HG03025 (cell line): ENCODE data around the gene CDK5R2.

ENCODE experiments used
- ATAC-seq: cut with Tn5 transposase; IDR thresholded peaks from one replicate; pipeline ENCODE4 v1.9.1; 2021; ENCODE audit warnings: mild to moderate bottlenecking, moderate library complexity; ENCODE audit not compliant: unreplicated experiment, low FRiP score

Gene CDK5R2

DNA sequence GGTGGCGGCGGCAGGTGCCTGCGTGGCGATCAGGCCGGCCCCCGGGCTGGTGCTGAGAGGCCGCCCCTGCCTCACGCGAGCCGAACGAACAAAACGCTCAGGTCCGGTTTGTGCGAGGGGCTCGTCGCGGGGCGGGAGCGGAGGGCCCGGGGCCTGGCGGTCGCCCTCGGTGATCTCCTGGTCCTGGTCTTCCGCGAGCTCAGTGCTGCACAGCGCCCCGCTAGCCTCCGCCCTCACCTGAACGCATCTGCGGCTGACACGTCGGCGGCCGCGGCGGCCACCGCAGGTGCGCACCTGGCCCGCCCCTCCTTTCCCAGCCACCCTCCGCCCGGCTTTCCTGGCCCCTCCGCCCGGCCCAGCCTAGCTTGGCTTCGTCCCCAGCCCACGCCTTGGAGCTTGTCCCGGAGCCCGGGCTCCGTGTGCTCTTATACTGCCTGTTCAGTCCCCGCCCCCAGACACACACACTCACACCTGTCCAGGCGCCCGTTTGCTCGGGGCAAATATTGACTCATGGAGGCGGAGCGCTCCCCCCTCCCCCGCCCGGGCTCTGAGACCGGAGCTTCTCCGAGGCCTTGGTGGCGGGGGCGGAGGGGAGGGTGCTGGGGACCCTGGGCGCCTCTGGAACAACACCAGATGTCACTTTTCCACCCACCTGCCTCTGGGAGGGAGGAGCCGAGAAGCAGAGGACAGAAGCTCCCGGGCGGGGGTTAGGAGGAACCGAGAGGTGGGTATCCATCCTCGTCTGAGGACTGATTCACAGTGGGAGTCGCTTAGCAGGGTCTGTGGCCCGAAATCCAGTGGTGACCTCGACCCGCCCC lies 42.3 kb downstream of the CDK5R2 start:
- no peak for ATAC-seq

DNA sequence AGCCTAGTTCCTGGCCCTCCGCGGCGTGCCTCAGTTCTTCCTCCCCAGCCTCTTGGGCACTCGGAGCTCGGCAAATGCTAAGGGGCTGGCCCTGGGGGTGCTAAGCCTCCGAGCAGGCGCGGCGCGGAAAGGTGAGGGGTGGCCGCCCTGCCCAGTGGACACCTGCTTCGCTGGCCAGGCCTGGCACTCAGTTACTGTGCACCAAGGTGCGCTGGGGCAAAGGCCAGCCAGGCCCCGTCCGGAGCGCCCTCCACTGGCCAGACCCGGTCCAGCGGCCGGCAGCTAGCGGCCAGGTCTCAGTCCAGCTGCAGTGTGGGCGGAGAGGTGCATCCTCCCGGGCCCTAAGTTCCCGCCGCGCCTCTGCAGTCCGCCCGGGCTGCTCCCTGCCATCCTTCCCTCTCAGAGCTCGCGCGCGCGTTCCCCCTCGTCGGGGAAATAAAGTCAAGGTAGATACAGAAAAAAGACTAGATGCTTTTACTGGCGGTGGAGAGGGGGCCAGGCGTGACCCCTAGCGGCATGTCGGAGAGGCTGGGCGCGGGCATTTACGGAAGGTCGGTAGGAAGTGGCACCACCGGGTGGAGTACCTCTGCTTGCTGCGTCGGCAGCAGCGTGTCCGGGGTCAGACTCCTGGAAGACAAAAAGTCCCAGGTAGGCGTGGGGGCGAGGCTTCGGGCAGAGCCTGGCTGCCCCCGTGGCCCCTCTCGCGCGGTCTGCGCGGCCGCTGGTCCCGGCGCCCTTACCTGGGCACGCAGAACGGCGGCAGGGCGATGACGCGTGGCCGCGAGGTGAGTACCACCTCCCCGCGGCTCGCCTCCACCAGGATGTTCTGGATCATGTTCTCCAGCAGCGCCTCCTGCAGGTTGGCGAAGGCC lies 43.2 kb downstream of the CDK5R2 start:
- no peak for ATAC-seq

DNA sequence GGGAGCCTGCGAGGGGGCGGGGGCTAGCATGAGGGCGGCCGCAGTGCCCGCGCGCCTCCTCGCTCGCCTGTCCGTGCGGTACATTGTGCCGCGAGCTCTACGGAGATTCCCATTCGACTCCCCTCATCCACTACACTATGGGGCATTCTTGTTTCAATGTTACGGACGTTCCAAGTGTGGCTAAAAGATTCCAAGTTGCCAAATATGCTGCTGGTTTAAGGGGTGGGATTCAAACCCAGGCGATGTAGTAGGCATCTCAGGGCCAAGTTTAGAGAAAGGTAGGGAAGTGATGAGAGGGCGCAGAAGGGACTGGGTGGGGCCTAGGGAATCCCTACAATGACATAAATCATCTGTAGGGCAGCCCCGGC lies 43.8 kb downstream of the CDK5R2 start:
- ATAC-seq, result no peak

DNA sequence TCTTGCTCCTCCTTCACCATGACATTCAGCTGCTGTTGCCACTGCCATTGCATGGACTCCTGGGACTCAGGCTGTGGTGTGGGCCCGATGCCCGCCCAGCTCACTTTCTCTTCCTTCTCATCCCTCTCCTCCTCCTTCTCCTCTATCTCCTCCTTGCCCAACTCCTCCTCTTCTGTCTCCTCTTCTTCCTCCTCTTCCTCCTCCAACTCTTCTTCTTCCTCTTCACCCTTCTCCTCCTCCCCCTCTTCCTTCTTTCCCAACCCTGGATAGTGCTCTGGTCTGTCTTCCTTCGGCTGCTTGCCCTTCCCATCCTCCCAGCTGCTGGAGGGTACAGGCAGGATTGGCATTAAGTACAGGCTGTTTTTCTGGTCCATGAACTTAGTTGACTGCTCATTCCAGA lies 44.5 kb downstream of the CDK5R2 start:
- ATAC-seq, result no peak

DNA sequence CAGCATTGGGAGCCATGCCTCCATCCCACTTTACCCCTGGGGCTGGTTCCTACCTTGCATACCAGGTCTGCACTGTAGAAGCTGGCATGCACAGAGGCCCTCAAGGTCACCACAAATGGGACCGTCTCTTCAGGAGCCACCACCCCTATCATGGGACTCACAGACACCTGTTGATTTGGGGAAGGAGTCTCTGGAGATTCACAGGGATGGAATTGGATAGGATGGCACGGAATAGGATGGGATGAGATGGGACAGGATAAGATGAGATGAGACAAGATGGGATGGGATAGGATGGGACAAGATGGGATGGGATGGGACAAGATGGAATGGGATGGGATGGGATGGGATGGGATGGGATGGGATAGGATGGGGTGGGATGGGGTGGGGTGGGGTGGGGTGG lies 49.8 kb downstream of the CDK5R2 start:
- ATAC-seq, result no peak

DNA sequence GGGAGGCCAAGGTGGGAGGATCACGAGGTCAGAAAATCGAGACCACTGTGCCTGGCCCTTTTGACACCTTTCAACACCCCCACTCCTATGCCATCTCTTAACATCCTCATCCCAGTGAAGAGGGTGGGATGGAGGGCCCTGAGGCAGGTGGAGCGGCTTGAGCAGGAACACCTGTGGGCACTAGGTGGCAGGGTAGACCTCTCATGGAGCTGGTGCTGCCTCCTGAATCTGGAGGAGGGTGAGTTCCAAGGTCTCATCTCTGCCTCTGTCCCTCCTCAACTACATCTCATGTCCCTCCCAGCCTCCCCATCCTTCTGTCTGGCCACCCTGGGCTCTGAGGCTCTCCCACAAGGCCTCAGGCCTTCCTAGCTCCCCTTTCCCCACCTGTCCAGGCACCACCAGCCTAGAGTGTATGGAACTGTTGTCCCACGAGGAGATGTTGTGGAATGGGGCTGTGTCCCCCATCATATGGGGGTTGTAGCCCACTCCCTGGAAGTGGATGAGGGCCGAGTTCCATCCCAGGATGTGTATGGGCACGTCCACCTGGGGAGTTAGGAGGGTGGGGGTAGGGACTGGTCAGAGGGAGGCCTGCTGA lies 50.8 kb downstream of the CDK5R2 start:
- ATAC-seq, result no peak

DNA sequence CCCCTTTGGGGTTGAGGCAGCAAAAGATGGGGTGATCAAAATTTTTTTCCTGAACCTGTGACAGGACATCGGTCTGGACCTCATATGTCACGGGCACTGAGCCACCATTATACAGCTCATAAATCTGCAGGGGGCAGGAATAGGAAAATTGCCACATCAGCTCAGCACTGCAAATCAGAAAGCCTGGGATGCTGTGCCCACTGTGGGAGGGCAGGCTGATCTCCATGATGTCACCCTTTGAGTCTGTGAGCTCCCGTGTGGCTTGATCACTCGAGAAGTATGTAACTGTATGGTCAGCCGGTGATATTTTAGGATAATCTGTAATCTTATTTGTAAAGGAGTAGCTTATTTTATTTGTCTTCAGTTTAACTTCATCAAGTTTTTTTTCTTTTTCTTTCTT lies 51.4 kb downstream of the CDK5R2 start:
- no peak for ATAC-seq
